Dedifferentiated amniotic fluid mesenchymal stem cell (primary cell): ENCODE results near the gene C17orf50.

Experiments
- DNase-seq: peaks from one replicate; pipeline ENCODE4 v3.0.0-alpha.2; 2016; ENCODE audit errors: extremely low spot score

C17orf50 gene

GRCh38 chr17:35788477-35789368 lies 28.0 kb downstream of the C17orf50 start:
- peak; percentile 83 for DNase-seq

- DNase-seq = no peak
Measured at GRCh38 chr17:35790841-35791240, 30.2 kb downstream of the C17orf50 start.

GRCh38 chr17:35791681-35792350 lies 31.1 kb downstream of the C17orf50 start:
- DNase-seq = no peak

DNA sequence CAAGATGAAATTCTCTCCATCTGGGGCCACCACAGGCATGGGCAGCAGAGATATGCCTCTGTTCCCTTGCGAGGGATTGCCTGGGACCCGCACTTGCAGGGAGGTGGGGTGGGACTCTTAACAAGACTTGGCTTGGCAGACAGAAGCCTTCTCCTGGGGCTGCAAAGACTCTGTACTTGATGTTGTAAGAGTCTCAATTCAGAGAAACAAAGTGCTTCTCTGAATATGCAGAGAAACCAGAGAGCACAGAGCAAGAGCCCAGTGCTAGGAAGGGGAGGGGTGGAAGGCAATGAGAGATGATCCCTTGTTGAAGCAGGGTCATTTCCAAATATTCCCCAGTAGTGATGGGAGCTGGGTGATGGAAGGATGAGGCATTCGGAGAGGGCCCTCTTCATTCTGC lies 32.6 kb downstream of the C17orf50 start:
- DNase-seq = no peak

GRCh38 chr17:35795007-35795870 lies 34.6 kb downstream of the C17orf50 start, which contains the start of gene MMP28:
TSS of gene MMP28 (minus strand) at chr17:35795641. CDS start at chr17:35795377, 264 bp downstream.
- no peak for DNase-seq

- DNase-seq = no peak
Measured at GRCh38 chr17:35795871-35796265, 35.2 kb downstream of the C17orf50 start.

DNA sequence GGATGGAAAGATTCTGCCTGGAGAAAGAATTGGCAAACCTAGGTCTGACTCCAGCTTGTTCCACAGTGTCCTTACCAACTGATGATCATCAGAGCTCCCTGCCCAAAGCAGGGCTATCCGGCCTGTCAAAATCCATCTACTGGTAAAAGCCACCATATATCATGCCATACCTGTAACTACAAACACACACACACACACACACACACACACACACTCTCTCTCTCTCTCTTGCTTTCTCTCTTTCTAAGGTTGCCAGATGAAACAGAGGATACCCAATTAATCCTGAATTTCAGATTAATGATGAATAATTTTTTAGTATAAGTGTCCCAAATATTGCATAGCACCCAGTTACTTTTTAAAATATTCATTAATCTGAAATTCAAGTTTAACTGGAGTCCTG lies 36.3 kb downstream of the C17orf50 start:
- DNase-seq = no peak

DNA sequence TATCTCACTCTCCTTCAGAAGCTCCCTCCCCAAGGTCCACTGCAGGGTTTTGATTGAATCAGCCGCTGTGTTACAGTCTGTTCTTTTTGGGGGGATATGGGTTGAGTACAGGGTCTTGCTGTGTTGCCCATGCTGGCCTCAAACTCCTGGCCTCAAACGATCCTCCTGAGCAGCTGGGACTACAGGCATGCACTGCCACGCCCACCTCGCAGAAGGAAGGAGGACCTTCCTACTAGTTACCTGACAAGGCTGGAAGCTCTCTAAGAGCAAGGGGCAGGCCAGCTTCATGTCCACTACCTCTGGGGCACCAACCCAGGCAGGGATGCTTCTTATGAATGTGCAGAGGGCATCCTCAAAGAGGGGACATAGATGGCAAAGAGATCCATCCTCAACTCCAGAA lies 36.7 kb downstream of the C17orf50 start:
- DNase-seq = no peak

- DNase-seq = no peak
Measured at GRCh38 chr17:35797918-35798317, 37.2 kb downstream of the C17orf50 start.

- DNase-seq = peak; percentile 81
Measured at GRCh38 chr17:35799942-35800341, 39.3 kb downstream of the C17orf50 start.

- no peak for DNase-seq
Measured at GRCh38 chr17:35801583-35802224, 41.0 kb downstream of the C17orf50 start.

DNA sequence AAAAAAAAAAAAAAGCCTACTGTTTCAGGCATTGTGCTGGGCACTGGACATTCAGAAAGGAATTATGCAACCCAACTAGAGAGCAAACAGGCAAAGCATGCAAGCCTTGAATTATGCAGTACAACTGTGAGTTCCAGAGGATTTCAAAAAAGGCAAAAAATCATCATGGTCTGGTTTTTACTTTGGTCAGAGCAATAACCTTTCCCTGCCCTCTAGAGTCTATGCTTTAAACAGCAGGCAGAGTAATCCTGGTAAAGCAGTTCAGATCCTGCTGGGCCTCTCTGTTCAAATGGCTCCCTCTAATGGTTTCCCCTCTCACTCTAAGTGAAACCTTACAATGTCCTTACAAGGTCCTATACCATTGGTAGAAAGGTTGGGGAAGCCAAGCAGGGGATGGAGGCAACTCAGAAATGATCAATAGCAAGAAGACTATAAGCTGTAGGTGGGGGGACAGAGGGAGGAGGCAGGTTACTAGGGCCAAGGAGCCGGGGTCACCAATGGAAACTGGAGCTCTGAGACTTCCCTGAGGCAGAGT lies 44.0 kb downstream of the C17orf50 start:
- DNase-seq = peak; percentile 97

- peak; percentile 32 for DNase-seq
Measured at GRCh38 chr17:35807371-35808144, 46.9 kb downstream of the C17orf50 start.

DNA sequence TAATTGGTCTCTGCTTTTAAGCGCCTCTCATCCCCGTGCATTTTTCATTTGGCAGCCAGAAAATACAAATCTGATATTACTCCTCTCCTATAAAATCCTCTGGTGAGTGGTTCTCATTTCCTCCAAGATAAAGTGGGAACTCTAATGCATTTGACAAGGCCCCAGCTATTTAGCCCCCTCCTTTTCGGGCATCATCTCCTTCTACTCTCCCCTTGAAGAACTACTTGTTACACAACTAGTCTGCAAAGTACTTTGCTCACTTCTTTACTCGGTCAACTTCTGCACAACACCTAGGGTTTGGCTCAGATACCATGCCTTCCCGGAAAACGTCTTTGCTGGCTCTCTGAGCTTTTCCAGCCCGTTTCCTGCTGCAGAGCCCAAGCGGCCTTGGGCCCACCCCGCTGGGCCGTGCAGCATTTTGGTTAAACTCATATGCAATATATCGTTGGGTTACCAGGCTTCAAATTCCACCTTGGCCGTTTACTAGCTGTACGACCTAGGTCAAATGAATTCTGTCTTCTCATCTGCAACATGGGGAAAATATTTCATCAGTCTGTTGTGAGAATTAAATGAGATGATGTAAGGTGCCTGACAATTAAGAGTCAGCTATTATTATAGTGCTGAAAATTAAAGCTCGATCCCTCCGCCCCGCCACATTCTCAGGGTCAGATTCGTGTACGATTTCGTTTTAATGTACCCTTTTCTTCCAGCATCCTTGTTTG lies 47.7 kb downstream of the C17orf50 start:
- no peak for DNase-seq

GRCh38 chr17:35808962-35809854 lies 48.5 kb downstream of the C17orf50 start, which contains the start of gene TAF15:
TSS of gene TAF15 (plus strand) at chr17:35809484. CDS start at chr17:35809570, 86 bp downstream.
- DNase-seq = peak; percentile 98

- DNase-seq = peak; percentile 17
Measured at GRCh38 chr17:35809855-35810461, 49.3 kb downstream of the C17orf50 start.

DNA sequence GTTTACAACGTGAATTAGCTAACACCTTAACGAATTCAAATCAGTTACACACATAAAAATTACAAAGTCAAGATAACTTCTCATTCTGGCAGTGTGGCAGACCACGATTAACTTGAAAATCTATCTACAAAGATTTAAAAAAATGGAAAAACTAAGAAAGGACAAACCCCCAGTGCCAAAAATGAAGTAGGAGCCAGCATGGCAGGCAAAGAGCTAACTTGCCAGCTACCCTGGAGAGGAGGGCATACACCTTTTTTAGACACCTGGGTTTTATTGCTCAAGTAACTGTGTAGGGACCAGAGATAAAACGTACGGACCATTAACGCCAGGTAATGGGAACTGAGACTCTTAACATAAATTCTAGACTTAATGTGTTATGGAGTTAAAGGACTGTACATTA lies 51.1 kb downstream of the C17orf50 start:
- DNase-seq = no peak

GRCh38 chr17:35812456-35812855 lies 51.8 kb downstream of the C17orf50 start:
- DNase-seq = no peak
